Heart left ventricle (tissue), 13 donors: ENCODE results near the gene FBL.

ENCODE experiments used
- CTCF ChIP-seq, 12 donors: fragments of 200-600 bp; sonication (generic) in 4 of 12; IDR thresholded peaks; one replicate each; pipeline versions ENCODE4 v1.5.0 to v1.8.0; 2018 to 2022; ENCODE audit warnings: antibody characterized with exemption in 12 of 12, mild to moderate bottlenecking in 5 of 12
- POLR2A ChIP-seq, 2 donors: fragments of 450-650 bp; IDR thresholded peaks; one replicate each; pipeline ENCODE4 v1.6.1; 2017; ENCODE audit warnings: antibody characterized with exemption in 2 of 2, mild to moderate bottlenecking in 2 of 2, moderate library complexity in 2 of 2
- donor health status: ischemic (EF 13 %, LVEDD 7.1; RV severe dilation, severe dysfunction).
- donor health status: DM: no; HTN: yes; CAD: no.
- donor health status: DM: no; HTN: no; CAD: no.
- donor health status: ischemic (EF 25% LVEDD 6.9; RV normal size, moderate dysfunction).
- donor health status: ischemic (EF 25% LVEDD 5.7; RV mildly dilated, moderate dysfunction).
- donor health status: ischemic (EF 35%, LVEDD 5.7; RV mildly dilated, moderate dysfunction).
- donor health status: nonischemic (EF 11% LVEDD 7.7; RV severe dilation, severe dysfunction).
- donor health status: DM: yes; HTN: yes; CAD: no.
- donor health status: PGD.
- donor health status: ischemic (EF 29% LVEDD 5.4; RV normal size, mild dysfunction).
- donor health status: nonischemic (EF 23%, LVEDD 6.1; RV moderate dilation, normal function).

GRCh38 chr19:39871362-39871761 lies 25.2 kb upstream of the FBL start:
- TF ChIP-seq CTCF (IDR thresholded peaks at IDR 0.05) (no peak), POLR2A (IDR thresholded peaks at IDR 0.05) (no peak)
